DOHH2 (cell line): Measurements from ENCODE around the gene ZNF367.

ENCODE experiments used
- EZH2phosphoT487 ChIP-seq: fragments of 200-600 bp; sonication (generic); IDR thresholded peaks from 2 replicates; pipeline ENCODE4 v1.6.1; 2017; ENCODE audit warnings: borderline replicate concordance, mild to moderate bottlenecking, antibody characterized with exemption, low read length, moderate library complexity, mixed read lengths
- TF ChIP-seq, protein P1 (sequence below): fragments of 200-600 bp; sonication (generic); IDR thresholded peaks from one replicate; pipeline ENCODE4 v1.5.1; 2014; ENCODE audit warnings: antibody characterized with exemption, mild to moderate bottlenecking, low read depth, low read length; ENCODE audit not compliant: poor library complexity, severe bottlenecking

DNA sequence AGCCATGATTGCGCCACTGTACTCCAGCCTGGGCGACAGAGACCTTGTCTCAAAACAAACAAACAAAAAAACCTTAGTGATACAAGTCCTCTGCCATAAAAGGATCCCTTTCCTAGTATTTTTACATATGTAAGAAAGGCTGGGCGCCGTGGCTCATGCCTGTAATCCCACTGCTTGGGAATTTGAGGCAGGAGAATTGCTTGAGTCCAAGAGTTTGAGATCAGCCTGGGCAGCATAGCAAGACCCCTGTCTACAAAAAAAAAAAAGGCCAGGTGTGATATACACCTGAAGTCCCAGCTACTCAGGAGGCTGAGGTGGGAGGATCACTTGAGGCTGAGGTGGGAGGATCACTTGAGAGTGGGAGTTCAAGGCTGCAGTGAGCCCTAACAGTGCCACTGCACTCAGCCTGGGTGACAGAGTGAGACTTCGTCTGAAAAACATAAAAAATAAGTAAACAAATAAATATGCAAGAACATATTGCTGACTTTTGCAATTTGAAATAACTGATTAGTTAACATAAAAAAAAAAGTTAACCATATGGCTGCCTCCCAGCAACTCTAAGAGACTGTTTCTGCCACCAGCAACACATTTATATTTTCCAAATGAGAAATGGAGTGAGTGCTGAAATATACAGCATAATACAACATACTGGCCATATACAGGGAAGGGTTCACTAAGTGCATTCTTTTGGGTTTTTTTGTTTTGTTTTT, 6.9 kb downstream of the ZNF367 start:
- TF ChIP-seq, protein P1, sequence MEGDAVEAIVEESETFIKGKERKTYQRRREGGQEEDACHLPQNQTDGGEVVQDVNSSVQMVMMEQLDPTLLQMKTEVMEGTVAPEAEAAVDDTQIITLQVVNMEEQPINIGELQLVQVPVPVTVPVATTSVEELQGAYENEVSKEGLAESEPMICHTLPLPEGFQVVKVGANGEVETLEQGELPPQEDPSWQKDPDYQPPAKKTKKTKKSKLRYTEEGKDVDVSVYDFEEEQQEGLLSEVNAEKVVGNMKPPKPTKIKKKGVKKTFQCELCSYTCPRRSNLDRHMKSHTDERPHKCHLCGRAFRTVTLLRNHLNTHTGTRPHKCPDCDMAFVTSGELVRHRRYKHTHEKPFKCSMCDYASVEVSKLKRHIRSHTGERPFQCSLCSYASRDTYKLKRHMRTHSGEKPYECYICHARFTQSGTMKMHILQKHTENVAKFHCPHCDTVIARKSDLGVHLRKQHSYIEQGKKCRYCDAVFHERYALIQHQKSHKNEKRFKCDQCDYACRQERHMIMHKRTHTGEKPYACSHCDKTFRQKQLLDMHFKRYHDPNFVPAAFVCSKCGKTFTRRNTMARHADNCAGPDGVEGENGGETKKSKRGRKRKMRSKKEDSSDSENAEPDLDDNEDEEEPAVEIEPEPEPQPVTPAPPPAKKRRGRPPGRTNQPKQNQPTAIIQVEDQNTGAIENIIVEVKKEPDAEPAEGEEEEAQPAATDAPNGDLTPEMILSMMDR, result no peak
- TF ChIP-seq EZH2phosphoT487, result no peak
